Stimulated activated memory B cell treated with anti-CD40 and anti-IgM and Interleukin-4, amounts not matched to agents 10 μg/mL and 1 μg/mL and 100 μg/mL, for 72 hours (primary cell): Measurements from ENCODE around the gene ADORA2A.

Experiments
- ATAC-seq: fragments of 150-1000 bp; cut with Tn5 transposase; 2 replicates; pipeline ENCODE4 v1.10.0; 2021
- H3K27ac Mint-ChIP-seq: one replicate; pipeline ENCODE4 v1.8.0; 2022; ENCODE audit warnings: mild to moderate bottlenecking, mixed read lengths
- H3K27me3 Mint-ChIP-seq: one replicate; pipeline ENCODE4 v1.8.0; 2022; ENCODE audit warnings: mixed read lengths
- H3K36me3 Mint-ChIP-seq: one replicate; pipeline ENCODE4 v1.8.0; 2022; ENCODE audit warnings: mixed read lengths
- H3K4me1 Mint-ChIP-seq: one replicate; pipeline ENCODE4 v1.8.0; 2022; ENCODE audit warnings: mixed read lengths
- H3K4me3 Mint-ChIP-seq: one replicate; pipeline ENCODE4 v1.8.0; 2022; ENCODE audit warnings: mild to moderate bottlenecking, moderate library complexity, mixed read lengths
- H3K9me3 Mint-ChIP-seq: one replicate; pipeline ENCODE4 v1.8.0; 2022; ENCODE audit warnings: mixed read lengths

Gene ADORA2A

GRCh38 chr22:24420072-24420976 lies 7.1 kb upstream of the ADORA2A start:
- H3K36me3 Mint-ChIP-seq: peaks cover under 1% of the 10 kb centered on the region
- no peak overlapping the region for H3K27ac Mint-ChIP-seq
- H3K4me1 Mint-ChIP-seq: peaks cover 40% of the 10 kb centered on the region

GRCh38 chr22:24420977-24421343 lies 6.4 kb upstream of the ADORA2A start:
- Mint-ChIP-seq H3K4me3 (no peak overlapping the region), H3K27ac (peak overlapping the region; percentile 63), H3K36me3 (no peaks in the 10 kb centered on the region), H3K9me3 (no peaks in the 10 kb centered on the region), H3K27me3 (no peaks in the 10 kb centered on the region), H3K4me1 (peaks cover 46% of the 10 kb centered on the region)
- ATAC-seq: no peak

More at GRCh38 chr22:24420072-24420976, 7.1 kb upstream of the ADORA2A start:
- Mint-ChIP-seq H3K4me3 (no peak overlapping the region), H3K27me3 (no peaks in the 10 kb centered on the region), H3K9me3 (no peaks in the 10 kb centered on the region)
- ATAC-seq: no peak

- Mint-ChIP-seq H3K4me1 (peaks cover 49% of the 10 kb centered on the region), H3K9me3 (no peaks in the 10 kb centered on the region), H3K4me3 (no peak overlapping the region), H3K36me3 (no peaks in the 10 kb centered on the region), H3K27ac (peak overlapping the region; percentile 63), H3K27me3 (no peaks in the 10 kb centered on the region)
- ATAC-seq: peak; percentile 35
Observed at GRCh38 chr22:24421428-24421931, 5.9 kb upstream of the ADORA2A start.

GRCh38 chr22:24422102-24422665 lies 5.2 kb upstream of the ADORA2A start:
- no peak for ATAC-seq
- Mint-ChIP-seq H3K4me3 (peak overlapping the region; percentile 62), H3K4me1 (peaks cover 49% of the 10 kb centered on the region), H3K9me3 (no peaks in the 10 kb centered on the region), H3K27ac (peak overlapping the region; percentile 57), H3K27me3 (no peaks in the 10 kb centered on the region), H3K36me3 (no peaks in the 10 kb centered on the region)

- H3K9me3 Mint-ChIP-seq: no peaks in the 10 kb centered on the region
- peak overlapping the region; percentile 92 for H3K27ac Mint-ChIP-seq
Observed at GRCh38 chr22:24423519-24424000, 3.8 kb upstream of the ADORA2A start.

GRCh38 chr22:24424001-24424900 lies 3.1 kb upstream of the ADORA2A start:
- Mint-ChIP-seq H3K36me3 (no peaks in the 10 kb centered on the region), H3K4me1 (peaks cover 62% of the 10 kb centered on the region), H3K9me3 (no peaks in the 10 kb centered on the region), H3K27ac (peak overlapping the region; percentile 92), H3K27me3 (no peaks in the 10 kb centered on the region), H3K4me3 (peak overlapping the region; percentile 74)
- no peak for ATAC-seq

More at GRCh38 chr22:24423519-24424000, 3.8 kb upstream of the ADORA2A start:
- H3K4me1 Mint-ChIP-seq: peaks cover 59% of the 10 kb centered on the region
- H3K27me3 Mint-ChIP-seq: no peaks in the 10 kb centered on the region
- H3K4me3 Mint-ChIP-seq: peak overlapping the region; percentile 69
- ATAC-seq: peak; percentile 56
- no peaks in the 10 kb centered on the region for H3K36me3 Mint-ChIP-seq

GRCh38 chr22:24424901-24425775 lies 2.3 kb upstream of the ADORA2A start:
- H3K36me3 Mint-ChIP-seq: no peaks in the 10 kb centered on the region
- peak overlapping the region; percentile 92 for H3K27ac Mint-ChIP-seq
- ATAC-seq: no peak
- no peaks in the 10 kb centered on the region for H3K9me3 Mint-ChIP-seq
- H3K4me3 Mint-ChIP-seq: peak overlapping the region; percentile 74
- H3K4me1 Mint-ChIP-seq: peaks cover 66% of the 10 kb centered on the region
- H3K27me3 Mint-ChIP-seq: no peaks in the 10 kb centered on the region

GRCh38 chr22:24426436-24426835 lies 963 bp upstream of the ADORA2A start:
- peaks cover 74% of the 10 kb centered on the region for H3K4me1 Mint-ChIP-seq
- peak overlapping the region; percentile 32 for H3K4me3 Mint-ChIP-seq
- ATAC-seq: no peak

GRCh38 chr22:24426851-24427499 lies 424 bp upstream of the ADORA2A start:
- Mint-ChIP-seq H3K4me1 (peaks cover 76% of the 10 kb centered on the region), H3K36me3 (no peaks in the 10 kb centered on the region), H3K4me3 (peak overlapping the region; percentile 82), H3K27ac (peak overlapping the region; percentile 92), H3K9me3 (no peaks in the 10 kb centered on the region), H3K27me3 (no peaks in the 10 kb centered on the region)
- ATAC-seq: no peak

More at GRCh38 chr22:24426436-24426835, 963 bp upstream of the ADORA2A start:
- no peaks in the 10 kb centered on the region for H3K9me3 Mint-ChIP-seq
- H3K27me3 Mint-ChIP-seq: no peaks in the 10 kb centered on the region
- peak overlapping the region; percentile 92 for H3K27ac Mint-ChIP-seq
- no peaks in the 10 kb centered on the region for H3K36me3 Mint-ChIP-seq

GRCh38 chr22:24428751-24429410 lies 1.5 kb downstream of the ADORA2A start:
- Mint-ChIP-seq H3K36me3 (no peaks in the 10 kb centered on the region), H3K27ac (peak overlapping the region; percentile 92), H3K4me3 (peak overlapping the region; percentile 82), H3K4me1 (peaks cover 87% of the 10 kb centered on the region), H3K27me3 (no peaks in the 10 kb centered on the region), H3K9me3 (no peaks in the 10 kb centered on the region)
- ATAC-seq: no peak

GRCh38 chr22:24429411-24430365 lies 2.3 kb downstream of the ADORA2A start:
- Mint-ChIP-seq H3K4me3 (peak overlapping the region; percentile 6), H3K27me3 (no peaks in the 10 kb centered on the region), H3K27ac (peak overlapping the region; percentile 92), H3K9me3 (no peaks in the 10 kb centered on the region), H3K4me1 (peaks cover 95% of the 10 kb centered on the region), H3K36me3 (no peaks in the 10 kb centered on the region)
- no peak for ATAC-seq
